Kidney epithelial cell (primary cell): ENCODE measurements around the gene BPIFB1. TPM values are rescaled to one million over a fixed set of nuclear protein-coding genes. Genes with fewer than 3 reads are reported as not detected.

Source experiments
- DNase-seq: peaks from one replicate; pipeline ENCODE4 v3.0.0-alpha.2; 2010; ENCODE audit warnings: low read depth
- H3K27me3 ChIP-seq: 2 replicates; pipeline ENCODE4 v1.6.0; 2011; ENCODE audit warnings: low read length; ENCODE audit not compliant: control insufficient read depth, insufficient read depth
- H3K36me3 ChIP-seq: 2 replicates; pipeline ENCODE4 v1.5.1; 2011; ENCODE audit warnings: low read length; ENCODE audit not compliant: control insufficient read depth, insufficient read depth
- H3K4me3 ChIP-seq: 2 replicates; pipeline ENCODE4 v1.5.1; 2011; ENCODE audit warnings: low read depth, mild to moderate bottlenecking, control low read depth, low read length
- CTCF ChIP-seq: IDR thresholded peaks from 2 replicates; pipeline ENCODE4 v1.5.1; 2011; ENCODE audit warnings: mild to moderate bottlenecking, moderate library complexity, low read length, control low read depth, inconsistent platforms; ENCODE audit not compliant: insufficient read depth, poor library complexity, severe bottlenecking
- total RNA-seq: library from RNA; depleted of rRNA; stranded (reverse); fragments of >200 nt; gene quantifications from 2 replicates; pipeline ENCODE4 v1.2.3, GENCODE V29; 2015

Gene BPIFB1
- total RNA-seq, 1 donor from 2014 or later: not detected

DNA sequence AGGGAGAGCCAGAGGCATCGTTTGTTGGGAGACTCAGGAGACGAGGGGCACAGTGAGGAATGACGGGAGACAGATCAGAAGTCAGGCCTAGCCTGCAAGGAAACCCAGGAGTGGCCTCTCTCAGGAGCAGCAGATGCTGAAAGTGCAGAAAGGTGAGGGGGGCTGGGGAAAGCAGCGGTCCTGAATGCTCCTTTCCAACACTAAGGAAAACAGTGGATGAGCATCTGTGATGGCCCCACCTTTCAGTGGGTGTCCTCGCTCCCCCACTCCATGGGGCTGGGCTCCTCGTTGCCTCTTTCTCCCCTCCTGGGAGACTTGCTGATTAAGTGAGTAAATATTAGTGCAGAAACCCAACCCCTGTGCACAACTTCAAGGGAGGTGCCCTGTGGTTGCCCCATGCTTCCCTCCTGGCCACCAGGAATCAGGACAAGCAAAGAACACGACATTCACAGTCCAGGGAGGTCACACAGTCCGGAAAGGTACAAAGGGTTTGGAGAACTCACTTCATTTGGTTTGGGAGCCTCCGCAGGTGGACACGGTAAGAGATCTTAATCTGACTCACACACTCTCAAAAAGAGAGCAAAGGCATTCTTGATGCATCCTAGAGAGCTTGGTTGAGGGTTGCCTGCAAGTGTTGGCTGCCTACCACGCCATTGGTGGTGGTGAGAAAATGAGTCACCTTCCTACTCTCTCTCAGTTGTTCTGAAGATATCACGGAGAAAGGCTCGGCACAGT lies 9.7 kb upstream of the BPIFB1 start:
- TF ChIP-seq CTCF: no peak
- H3K27me3 ChIP-seq: peaks cover 6% of the 10 kb centered on the region
- DNase-seq: no peak
- H3K4me3 ChIP-seq: no peak overlapping the region
- H3K36me3 ChIP-seq: no peaks in the 10 kb centered on the region

- no peak overlapping the region for H3K4me3 ChIP-seq
- H3K27me3 ChIP-seq: peaks cover 6% of the 10 kb centered on the region
- DNase-seq: no peak
- TF ChIP-seq CTCF: no peak
- no peaks in the 10 kb centered on the region for H3K36me3 ChIP-seq
Measured at GRCh38 chr20:33275215-33275614, 7.8 kb upstream of the BPIFB1 start.

DNA sequence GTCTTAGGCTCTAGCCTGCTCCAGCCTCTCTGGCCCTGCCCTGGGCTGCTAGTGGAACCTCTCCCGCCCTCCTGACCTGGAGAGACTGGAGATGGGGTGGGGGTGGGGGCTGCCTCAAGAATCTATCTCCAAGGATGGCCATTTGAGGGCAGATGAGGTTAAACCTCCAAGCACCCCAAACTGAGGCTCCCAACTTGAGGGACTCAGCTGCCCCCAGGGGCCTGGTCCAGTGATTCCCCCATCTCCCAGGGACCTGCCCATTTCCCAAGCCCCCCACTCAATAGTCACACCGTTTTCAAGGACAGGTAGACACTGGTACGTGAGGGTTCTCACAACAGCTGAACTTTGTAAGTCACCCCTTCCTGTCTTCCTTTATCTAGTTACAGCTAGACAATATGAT lies 7.1 kb upstream of the BPIFB1 start:
- TF ChIP-seq CTCF: no peak
- peaks cover 6% of the 10 kb centered on the region for H3K27me3 ChIP-seq
- H3K36me3 ChIP-seq: no peaks in the 10 kb centered on the region
- no peak for DNase-seq
- H3K4me3 ChIP-seq: no peak overlapping the region

DNA sequence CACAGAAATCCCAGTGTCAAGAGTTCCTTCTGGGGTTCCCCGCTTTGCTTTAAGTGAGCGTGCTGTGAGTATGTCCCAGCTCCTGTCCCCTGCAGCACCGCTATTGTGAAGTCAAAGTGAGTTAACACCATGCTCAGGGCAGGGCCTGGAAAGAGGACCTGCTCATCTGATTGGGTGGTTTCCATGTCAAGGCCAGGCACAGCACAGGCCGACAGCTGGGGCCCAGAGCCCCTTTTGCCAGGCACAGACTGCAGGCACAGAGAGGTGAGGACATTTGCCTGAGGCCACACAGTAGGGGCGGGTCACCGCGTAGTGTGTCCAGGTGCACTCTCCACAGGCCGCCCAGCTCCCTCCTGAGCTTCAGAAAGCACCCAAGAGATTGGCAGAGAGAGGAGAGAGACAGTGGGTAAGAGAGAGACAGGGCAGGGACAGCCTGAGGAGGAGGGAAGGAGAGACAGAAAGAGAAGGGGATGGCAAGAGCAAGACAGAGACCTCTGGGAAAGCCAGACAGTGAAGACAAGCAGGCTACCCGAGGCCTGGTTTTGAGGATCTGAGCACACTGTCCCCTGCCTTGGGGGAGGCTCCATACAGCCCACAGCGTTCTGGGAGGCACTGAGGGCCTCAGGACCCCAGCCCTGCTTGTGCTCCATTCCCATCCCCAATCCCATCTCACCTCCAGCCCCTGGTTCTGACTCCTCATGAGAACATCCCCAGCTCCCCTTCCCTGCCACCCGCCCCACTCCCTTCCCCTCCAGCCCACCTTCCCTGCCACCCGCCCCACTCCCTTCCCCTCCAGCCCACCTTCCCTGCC lies 6.5 kb upstream of the BPIFB1 start:
- no peaks in the 10 kb centered on the region for H3K36me3 ChIP-seq
- peaks cover 6% of the 10 kb centered on the region for H3K27me3 ChIP-seq
- TF ChIP-seq CTCF: no peak
- DNase-seq: no peak
- no peak overlapping the region for H3K4me3 ChIP-seq

GRCh38 chr20:33277471-33278441 lies 5.3 kb upstream of the BPIFB1 start:
- DNase-seq: no peak
- no peaks in the 10 kb centered on the region for H3K36me3 ChIP-seq
- TF ChIP-seq CTCF: no peak
- peaks cover 6% of the 10 kb centered on the region for H3K27me3 ChIP-seq
- H3K4me3 ChIP-seq: no peak overlapping the region
